ENCODE data around the gene SLC25A47.

SLC25A47 gene

GRCh38 chr14:100302616-100303015 is 20.5 kb upstream of the SLC25A47 start:
- no peak for TF ChIP-seq CTCF (IDR thresholded peaks at IDR 0.05; ENCODE audit: insufficient read depth, low read depth, low read length, missing control alignments)
- H3K4me3 ChIP-seq (ENCODE audit: low read depth, low read length): no peak overlapping the region
- no peak for DNase-seq (ENCODE audit: low read depth)

GRCh38 chr14:100303179-100303578 is 20.0 kb upstream of the SLC25A47 start:
- peak; percentile 61 for TF ChIP-seq CTCF (IDR thresholded peaks at IDR 0.05; ENCODE audit: insufficient read depth, low read depth, low read length, missing control alignments)
- no peak overlapping the region for H3K4me3 ChIP-seq (ENCODE audit: low read depth, low read length)
- DNase-seq (ENCODE audit: low read depth): peak; percentile 26

- no peak for DNase-seq (ENCODE audit: low read depth)
- H3K4me3 ChIP-seq (ENCODE audit: low read depth, low read length): no peak overlapping the region
- TF ChIP-seq CTCF (IDR thresholded peaks at IDR 0.05; ENCODE audit: insufficient read depth, low read depth, low read length, missing control alignments): no peak
These were observed 19.2 kb upstream of the SLC25A47 start for GRCh38 chr14:100303925-100304324.

- no peak for TF ChIP-seq CTCF (IDR thresholded peaks at IDR 0.05; ENCODE audit: insufficient read depth, low read depth, low read length, missing control alignments)
- DNase-seq (ENCODE audit: low read depth): no peak
- peak overlapping the region; percentile 1; the same call in 1 of the 2 replicates for H3K4me3 ChIP-seq (ENCODE audit: low read depth, low read length)
These were observed 18.3 kb upstream of the SLC25A47 start for GRCh38 chr14:100304825-100305323.

- DNase-seq (ENCODE audit: low read depth): no peak
- H3K4me3 ChIP-seq (ENCODE audit: low read depth, low read length): peak overlapping the region; percentile 58
- no peak for TF ChIP-seq CTCF (IDR thresholded peaks at IDR 0.05; ENCODE audit: insufficient read depth, low read depth, low read length, missing control alignments)
These were observed 17.6 kb upstream of the SLC25A47 start for GRCh38 chr14:100305324-100306100.

- no peak for TF ChIP-seq CTCF (IDR thresholded peaks at IDR 0.05; ENCODE audit: insufficient read depth, low read depth, low read length, missing control alignments)
- H3K4me3 ChIP-seq (ENCODE audit: low read depth, low read length): peak within 1 kb of the TSS; percentile 84
- peak; percentile 88 for DNase-seq (ENCODE audit: low read depth)
These were observed 16.8 kb upstream of the SLC25A47 start, which contains the start of gene SLC25A29 for GRCh38 chr14:100306101-100306997. TSS of gene SLC25A29 (minus strand) at chr14:100306444. CDS start at chr14:100306232, 212 bp downstream.

Data from GM12865 (cell line).